CD4-positive, alpha-beta T cell treated with Interferon alpha-2 for 1 hour (primary cell): Measurements from ENCODE around the gene CLN3.
"Not testable (repeated sequence)": the region's sequence is repeated elsewhere in the genome, so short reads cannot be mapped to it uniquely, and the experiment has no call there.

Source experiments
- DNase-seq, 2 donors: peaks; one replicate each; pipeline ENCODE4 v3.0.0-alpha.2; 2020 to 2022

The CLN3 gene

DNA sequence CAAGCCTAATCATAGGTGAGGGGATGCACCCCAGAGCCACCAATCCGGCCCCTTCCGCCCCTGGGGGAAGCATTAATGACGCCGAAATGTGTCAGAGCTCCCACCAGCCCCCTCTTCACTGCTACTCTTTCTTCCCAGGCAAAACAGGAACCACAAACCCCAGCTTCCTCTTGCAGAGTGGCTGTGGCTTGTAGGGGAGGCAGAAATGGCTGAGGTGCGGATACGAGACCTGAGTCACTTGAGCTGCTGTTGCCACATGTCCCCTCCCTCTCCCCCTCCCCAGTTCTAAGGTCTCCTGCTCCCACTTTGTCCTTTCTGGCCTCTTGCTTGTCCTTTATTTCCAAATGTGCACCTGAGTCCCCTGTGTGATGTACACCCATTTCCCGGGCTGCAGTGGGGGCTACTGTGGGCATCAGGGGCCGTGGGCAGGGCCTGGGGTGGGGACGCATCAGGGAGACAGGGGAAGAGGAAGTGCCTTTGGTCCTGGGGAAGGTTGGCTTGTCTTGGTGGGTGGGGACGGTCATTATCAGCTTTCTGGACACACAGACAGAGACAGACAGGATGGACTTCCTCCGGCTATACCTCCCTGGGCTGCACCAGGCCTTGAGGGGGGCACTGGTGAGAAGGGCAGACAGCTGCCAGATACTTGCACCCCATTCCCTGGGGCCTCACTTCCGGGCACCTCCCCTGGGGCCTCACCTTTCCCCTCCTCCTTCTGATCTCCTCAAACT is 2.4 kb upstream of the CLN3 start, which contains the start of gene APOBR:
APOBR (plus strand) TSS at position 523 of the 731 bp plus-strand sequence; CDS start at position 562, 39 bp downstream.
- peak; percentile 87 to 91 for DNase-seq

DNA sequence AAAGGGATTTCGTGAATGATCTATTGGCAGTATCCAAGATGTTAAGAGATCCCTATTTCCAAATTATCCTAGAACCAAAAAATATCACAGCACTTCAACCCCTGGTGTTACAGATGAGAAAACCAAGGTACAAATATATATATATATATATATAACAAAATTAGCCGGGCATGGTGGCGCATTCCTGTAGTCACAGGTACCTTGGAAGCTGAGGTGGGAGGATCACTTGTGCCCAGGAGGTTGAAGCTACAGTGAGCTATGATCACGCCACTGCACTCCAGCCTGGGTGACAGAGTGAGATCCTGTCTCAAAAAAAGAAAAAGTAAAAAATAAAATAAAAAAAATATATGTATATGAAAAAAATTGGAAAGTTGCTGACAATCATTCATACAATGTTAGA is 637 bp upstream of the CLN3 start:
- DNase-seq = no peak

DNA sequence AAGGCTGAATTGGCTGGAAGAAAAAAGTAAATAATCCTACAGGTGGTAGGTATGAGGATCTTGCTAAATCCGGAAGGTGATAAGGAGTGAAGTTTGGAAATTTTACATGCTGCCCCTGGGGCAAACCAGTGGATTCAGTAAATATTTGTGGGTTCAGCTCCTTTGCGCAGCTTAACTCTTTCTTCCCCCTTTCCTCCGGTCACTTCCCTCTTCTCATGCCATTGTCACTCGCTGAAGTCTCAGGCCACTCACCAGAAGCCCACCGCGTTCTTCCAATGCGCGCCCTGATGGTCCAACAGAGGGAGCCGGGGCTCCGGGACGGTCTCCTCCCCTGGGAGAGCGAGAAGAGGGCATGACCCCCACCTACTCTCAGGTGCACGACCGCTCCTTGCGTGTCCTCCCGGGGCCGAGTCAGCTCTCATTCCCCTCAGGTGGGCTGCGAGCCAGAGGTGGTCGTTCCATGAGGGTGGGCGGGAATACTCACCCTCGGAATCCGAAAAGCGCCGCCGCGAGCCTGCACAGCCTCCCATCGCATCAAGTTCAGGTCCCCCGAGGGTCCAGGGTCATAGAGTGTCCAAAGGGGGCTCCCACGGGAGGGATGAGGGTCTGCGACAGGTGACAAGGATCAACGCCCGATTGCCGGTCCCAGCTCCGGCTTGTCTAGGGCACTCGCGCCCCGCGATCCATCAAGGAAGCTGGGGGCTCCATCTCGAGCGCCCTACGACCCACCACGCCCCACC is 474 bp downstream of the CLN3 start:
- DNase-seq = no peak

DNA sequence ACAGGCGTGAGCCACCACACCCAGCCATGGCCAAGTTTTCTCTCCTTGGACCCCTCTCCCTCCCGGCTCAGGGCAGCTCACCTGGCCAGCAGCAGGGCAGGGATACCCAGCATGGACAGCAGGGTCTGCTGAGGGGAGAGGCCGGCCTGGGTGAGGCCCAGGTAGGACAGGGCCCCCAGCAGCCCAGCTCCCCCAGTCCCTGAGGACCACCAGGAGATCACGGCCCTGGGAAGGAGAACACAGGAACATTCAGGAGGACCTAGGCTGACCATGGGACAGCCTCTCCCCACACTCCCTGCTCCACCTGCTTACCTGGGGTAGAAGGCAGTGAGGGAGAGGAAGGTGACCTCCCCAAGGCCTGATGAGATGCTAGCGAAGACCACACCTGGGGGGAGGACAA is 5.6 kb downstream of the CLN3 start:
- DNase-seq = no peak

DNA sequence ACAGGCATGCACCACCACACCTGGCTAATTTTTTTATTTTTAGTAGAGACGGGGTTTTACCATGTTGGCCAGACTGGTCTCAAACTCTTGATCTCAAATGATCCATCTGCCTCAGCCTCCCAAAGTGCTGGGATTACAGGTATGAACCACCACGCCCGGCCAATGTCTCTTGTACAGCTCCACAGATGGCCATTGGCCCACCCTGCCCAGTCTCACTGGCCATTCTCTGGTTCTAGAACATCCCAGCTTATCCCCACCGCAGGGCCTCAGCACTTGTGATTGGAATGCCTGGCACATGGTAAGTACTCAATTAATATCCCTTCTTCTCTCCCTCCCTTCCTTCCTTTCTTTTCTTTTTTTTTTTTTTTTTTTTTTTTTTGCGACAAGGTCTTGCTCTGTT is 8.5 kb downstream of the CLN3 start:
- not testable (repeated sequence) for DNase-seq

DNA sequence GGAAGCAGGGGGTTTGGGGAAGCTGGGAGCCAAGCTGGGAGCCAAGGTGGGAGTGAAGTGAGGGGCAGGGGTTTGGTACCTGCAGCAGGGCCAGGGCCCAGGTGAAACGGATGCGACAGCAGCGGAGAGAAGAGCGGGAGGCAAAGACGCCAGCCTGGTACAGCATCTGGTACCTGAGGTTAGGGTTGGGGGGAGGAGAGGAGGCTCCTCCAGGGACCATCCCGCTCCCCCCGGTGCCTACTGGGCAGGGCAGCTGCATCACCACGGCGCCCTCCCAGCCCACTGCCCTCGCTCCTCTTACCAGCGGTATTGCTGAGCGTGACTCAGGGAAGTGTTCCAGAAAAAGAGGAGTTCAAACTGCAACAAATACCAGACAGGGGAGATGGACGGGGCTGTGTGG is 9.8 kb downstream of the CLN3 start:
- DNase-seq = no peak

DNA sequence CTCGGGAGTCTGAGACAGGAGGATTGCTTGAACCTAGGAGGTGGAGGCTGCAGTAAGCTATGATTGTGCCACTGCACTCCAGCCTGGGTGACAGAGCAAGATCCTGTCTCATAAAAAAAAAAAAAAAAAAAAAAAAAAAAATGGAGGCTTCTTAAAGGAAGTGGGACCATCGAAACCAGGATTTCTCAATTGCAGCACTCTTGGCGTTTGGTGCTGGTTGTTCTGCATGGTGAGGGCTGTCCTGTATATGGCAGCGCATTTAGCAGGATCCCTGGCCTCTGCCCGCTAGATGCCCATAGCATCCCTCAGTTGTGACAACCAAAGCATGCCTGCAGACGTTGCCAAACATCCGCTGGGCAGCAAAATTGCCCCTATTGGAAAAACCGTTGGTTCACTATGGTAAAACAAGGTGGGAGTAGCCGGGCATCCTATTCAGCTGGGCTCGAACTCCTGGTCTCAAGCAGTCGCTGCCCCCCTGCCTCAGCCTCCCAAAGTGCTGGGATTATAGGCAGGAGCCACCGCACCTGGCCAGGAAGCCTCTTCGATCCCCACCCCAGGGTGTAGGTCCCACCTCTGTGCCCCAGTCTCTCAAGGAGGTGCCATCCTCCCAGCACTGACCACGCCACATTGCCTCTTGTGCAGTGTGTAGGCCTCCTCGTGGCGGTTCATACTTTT is 13.2 kb downstream of the CLN3 start:
- DNase-seq = no peak

DNA sequence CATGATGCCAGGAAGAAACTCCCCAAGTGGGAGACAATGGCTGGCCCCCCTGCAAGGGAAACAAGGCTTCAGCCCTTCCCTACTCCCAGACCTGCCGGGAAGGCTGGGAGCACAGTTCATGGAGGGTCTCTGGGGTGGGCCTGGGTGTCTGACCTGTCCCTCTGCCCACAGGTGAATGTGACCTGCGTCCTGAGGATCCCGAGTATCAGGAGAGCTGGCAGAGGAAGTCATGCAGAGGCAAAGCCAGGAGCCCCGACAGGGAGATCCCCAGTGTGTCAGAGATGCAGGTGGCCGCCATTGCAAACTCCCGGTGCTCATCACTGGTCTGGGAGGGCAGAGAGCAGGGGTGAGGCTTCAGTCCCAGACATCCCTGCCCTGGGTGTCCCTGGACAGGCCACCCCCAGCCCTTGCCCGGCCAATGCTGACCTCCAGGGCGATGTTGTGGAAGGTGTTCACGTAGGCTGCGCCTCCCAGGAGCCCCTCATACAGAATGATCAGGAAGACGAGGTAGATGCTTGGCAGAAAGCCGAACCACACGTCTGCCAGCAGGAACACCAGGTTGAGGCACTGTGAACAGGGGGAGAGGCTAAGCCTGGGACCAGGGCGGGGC is 14.5 kb downstream of the CLN3 start:
- DNase-seq = no peak

DNA sequence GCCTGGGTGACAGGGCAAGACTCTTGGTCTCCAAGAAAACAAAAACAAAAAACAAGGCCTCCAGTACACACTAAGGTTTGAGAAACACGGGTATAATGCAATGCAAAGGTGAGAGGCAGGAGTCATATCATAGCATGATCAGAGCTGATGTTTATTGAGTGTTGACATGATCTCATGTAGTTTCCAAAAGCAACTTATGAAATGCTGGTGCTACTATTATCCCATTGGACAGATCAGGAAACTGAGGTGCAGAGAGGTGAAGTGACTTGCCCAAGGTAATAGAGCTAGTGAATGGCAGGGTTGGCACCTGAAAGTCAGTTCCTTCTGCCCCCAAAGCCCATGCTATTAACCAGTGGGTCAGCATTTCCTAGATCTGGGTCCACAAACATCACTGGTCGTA is 16.7 kb downstream of the CLN3 start:
- DNase-seq = no peak

DNA sequence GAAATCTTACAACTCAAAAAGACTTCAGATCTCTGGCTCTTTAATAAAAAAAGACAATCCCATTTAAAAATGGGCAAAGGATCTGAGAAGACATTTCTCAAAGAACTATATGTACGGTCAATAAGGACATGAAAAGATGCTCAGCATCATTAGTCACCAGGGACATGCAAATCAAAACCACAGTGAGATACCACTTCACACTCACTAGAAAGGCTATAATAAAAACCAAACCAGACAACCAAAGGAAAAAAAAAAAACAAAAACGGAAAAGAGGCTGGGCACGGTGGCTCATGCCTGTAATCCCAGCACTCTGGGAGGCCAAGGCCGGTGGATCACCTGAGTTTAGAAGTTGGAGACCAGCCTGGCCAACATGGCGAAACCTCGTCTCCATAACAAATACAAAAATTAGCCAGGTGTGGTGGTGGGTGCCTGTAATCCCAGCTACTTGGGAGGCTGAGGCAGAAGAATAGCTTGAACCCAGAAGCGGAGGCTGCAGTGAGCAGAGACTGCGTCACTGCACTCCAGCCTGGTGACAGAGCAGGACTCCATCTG is 18.1 kb downstream of the CLN3 start:
- no peak for DNase-seq

DNA sequence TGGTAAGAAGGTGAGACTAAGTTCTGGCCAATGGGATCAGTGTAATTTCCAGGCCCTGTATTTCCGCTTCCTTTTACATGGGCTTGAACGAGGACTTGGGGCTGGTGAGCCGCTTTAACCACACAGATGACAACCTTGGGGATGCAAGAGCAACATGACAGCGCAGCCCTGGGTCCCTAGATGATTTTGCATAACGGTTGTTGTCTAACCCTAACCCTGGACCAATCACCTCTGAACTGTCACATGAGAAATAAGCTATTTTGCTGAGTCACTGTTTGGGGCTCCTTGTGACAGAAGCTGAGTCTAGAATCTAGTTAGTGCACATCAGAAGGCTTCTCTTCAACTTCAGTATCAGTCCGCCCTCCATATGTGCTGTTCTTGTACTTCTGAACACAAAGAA is 44.8 kb downstream of the CLN3 start:
- not testable (repeated sequence) for DNase-seq

DNA sequence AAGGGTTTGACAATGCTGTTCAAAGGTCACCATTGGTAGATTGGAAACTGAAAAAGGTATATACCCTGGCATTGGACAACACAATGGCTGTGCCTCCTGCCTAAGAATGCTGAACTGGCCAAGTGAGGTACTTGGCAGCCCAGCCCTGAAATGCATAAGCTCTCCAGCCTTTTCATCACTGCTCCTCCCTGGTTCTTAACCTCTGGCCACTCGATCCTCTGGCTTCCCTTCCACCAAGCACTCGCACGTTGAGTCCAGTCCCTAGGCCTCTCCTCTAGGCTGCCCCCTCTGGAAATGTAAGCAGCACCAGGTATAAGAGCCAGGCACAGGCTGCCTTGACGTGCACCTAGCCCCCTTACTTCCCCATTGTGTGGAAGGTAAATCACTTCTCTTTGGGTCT is 45.5 kb downstream of the CLN3 start:
- DNase-seq = not testable (repeated sequence)

DNA sequence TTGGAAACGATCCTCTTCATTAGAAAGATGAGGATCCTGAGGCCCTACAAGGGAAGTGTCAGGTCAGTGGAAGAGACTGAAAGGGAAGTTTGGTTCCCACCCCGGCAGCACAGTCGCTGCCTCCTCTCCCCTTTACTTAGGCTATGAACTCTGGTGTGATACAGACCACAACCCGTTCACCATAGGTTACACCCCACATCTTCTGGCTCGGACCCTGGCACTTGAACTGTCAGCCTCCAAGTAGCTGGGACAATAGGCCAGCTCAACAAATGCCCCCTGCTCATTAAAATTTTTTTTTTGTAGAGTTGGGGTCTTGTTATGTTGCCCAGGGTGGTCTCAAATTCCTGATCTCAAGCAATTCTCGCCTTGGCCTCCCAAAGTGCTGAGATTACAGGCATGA is 47.9 kb downstream of the CLN3 start:
- not testable (repeated sequence) for DNase-seq

DNA sequence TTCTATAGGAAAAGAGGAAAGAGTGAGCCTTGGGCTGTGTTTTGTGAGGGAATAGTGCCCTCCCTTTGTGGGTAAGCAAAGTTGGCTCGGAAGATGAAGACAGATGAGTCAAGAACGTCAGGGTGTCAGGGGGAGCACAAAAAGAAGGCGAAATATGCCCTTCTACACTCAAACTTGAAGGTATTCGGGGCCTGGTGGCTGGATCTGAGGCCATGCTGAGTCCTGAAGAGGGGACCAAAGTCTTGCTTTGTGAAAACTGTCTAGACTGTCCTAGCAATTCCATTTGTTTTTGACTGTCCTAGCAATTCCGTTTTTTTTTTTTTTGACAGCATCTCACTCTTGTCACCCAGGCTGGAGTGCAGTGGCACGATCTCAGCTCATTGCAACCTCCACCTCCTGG is 53.0 kb downstream of the CLN3 start:
- DNase-seq = not testable (repeated sequence)

DNA sequence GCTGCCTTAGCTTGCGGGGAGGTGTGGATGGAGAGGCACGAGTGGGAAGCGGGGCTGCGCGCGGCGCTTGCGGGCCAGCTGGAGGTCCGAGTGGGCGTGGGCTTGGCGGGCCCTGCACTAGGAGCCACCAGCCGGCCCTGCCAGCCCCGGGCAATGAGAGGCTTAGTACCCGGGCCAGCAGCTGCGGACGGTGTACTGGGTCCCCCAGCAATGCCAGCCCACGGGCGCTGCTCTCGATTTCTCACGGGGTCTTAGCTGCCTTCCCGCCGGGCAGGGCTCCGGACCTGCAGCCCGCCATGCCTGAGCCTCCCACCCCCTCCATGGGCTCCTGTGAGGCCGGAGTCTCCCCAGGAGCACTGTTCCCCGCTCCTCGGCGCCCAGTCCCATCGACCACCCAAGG is 56.5 kb downstream of the CLN3 start:
- DNase-seq = not testable (repeated sequence)
